ENCODE measurements around the gene UBQLN3. TPM values are rescaled to one million over a fixed set of nuclear protein-coding genes. Genes with fewer than 3 reads are reported as not detected.

The UBQLN3 gene
- 1 to 10 TPM in 3 of 4 donors, under 1 TPM in 1; 0.56 to 2.0 (median 1.6) TPM for total RNA-seq

DNA sequence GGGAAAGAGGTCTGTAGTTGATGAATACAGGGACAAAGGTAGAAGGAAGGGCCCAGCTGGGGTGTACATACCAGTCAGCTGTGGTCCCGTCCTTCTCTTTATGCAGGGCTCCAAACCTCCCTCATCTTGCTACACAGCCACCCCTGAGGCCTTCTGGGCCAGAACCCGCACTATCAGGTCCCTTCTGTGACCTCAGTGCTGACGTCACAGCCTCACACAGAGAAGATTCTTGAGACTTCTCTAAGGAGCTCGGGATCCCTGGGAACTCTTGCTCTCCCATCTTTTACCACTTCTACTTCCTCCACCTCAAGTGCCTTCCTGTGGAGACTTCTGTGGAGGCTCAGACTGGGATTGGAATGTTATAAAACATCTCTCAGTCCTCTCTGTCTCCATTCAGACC, at the start of gene UBQLN3:
Gene UBQLN3, minus strand, starts transcription at position 155 of the 400 bp plus-strand sequence. CDS start 399 bp downstream, outside the sequence.
- TF ChIP-seq, protein P1, sequence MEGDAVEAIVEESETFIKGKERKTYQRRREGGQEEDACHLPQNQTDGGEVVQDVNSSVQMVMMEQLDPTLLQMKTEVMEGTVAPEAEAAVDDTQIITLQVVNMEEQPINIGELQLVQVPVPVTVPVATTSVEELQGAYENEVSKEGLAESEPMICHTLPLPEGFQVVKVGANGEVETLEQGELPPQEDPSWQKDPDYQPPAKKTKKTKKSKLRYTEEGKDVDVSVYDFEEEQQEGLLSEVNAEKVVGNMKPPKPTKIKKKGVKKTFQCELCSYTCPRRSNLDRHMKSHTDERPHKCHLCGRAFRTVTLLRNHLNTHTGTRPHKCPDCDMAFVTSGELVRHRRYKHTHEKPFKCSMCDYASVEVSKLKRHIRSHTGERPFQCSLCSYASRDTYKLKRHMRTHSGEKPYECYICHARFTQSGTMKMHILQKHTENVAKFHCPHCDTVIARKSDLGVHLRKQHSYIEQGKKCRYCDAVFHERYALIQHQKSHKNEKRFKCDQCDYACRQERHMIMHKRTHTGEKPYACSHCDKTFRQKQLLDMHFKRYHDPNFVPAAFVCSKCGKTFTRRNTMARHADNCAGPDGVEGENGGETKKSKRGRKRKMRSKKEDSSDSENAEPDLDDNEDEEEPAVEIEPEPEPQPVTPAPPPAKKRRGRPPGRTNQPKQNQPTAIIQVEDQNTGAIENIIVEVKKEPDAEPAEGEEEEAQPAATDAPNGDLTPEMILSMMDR (IDR thresholded peaks at IDR 0.05): no peak
- no peak for TF ChIP-seq POLR2A (IDR thresholded peaks at IDR 0.05)
- Histone ChIP-seq H3K27me3 (no peaks in the 10 kb centered on the region), H3K4me3 (replicated peaks in 1 of 3) (no peak within 1 kb of the TSS), H3K4me1 (no peaks in the 10 kb centered on the region), H3K27ac (no peak within 1 kb of the TSS), H3K9me3 (no peaks in the 10 kb centered on the region), H3K36me3 (no peaks in the 10 kb centered on the region)
- intact Hi-C loops (cut with DNase I): no loop called here
- whole genome bisulfite sequencing, 2 donors: 81 to 82% methylated on average over 4 of the region's 4 CpGs
- DNase-seq: no peak

DNA sequence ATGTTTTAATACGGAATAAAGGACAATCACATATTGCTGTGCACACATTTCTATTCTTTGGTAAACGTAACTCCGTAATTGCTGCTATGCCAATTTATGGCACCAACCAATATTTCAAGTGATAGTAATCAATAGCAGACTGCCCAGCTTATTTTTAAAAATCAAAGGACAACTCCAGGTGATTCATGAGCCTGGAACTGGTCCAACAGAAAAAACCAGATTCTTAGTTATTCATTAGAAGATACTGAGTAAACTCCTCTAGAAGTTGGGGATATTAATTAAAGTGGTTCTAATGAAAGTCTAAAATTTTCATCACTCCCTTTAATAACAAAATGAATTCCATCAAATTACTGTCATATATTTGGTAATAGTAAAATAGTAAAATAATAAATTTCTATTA, 48.0 kb upstream of the UBQLN3 start:
- intact Hi-C loops (cut with DNase I): no loop called here
- TF ChIP-seq POLR2A (IDR thresholded peaks at IDR 0.05): no peak
- TF ChIP-seq, protein P1 (IDR thresholded peaks at IDR 0.05): no peak
- WGBS, 2 donors: 94 to 95% methylated on average over 3 of the region's 3 CpGs
- H3K27ac ChIP-seq: no peak overlapping the region
- no peaks in the 10 kb centered on the region for H3K9me3 ChIP-seq
- peaks cover 0 to 4% of the 10 kb centered on the region in 2 donors for H3K4me1 ChIP-seq
- H3K4me3 ChIP-seq (replicated peaks in 1 of 3): no peak overlapping the region
- H3K27me3 ChIP-seq: no peaks in the 10 kb centered on the region
- no peaks in the 10 kb centered on the region for H3K36me3 ChIP-seq
- no peak for DNase-seq

DNA sequence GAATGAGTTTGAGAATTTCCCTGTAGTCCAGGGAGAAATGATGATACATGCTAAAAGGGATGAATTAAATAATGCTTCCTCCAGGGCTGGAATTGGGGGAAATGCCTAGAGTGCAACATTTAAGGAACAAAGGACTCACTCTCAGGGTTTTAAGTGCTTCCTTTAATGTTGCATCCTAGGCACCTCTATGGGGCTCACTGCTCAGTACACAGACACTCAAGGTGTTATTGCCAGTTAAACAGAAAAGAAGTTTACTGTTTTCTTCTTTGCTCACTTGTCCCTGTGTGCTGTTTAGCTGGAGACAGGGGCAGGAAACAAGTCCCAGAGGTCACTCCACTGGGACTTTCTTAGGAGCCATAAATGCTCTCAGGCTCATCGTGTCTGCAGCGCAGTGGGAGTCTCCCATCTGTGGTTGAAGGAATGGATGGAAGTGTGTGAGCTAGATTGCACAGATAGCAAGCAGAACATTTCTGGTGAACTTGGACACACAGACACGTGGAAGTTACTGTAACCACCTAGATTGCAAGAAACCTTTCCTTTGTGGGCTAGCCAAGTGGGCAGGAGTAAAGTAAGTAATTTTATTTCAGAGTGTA, 46.9 kb upstream of the UBQLN3 start:
- Histone ChIP-seq H3K4me3 (replicated peaks in 1 of 3) (no peak overlapping the region), H3K27ac (no peak overlapping the region), H3K27me3 (no peaks in the 10 kb centered on the region), H3K36me3 (no peaks in the 10 kb centered on the region), H3K9me3 (no peaks in the 10 kb centered on the region), H3K4me1 (peaks cover 0 to 4% of the 10 kb centered on the region in 2 donors)
- TF ChIP-seq, protein P1 (IDR thresholded peaks at IDR 0.05): no peak
- TF ChIP-seq POLR2A (IDR thresholded peaks at IDR 0.05): no peak
- DNase-seq: no peak
- WGBS, 2 donors: 62 to 79% methylated on average over 3 of the region's 3 CpGs
- intact Hi-C loops (cut with DNase I): no loop called here

DNA sequence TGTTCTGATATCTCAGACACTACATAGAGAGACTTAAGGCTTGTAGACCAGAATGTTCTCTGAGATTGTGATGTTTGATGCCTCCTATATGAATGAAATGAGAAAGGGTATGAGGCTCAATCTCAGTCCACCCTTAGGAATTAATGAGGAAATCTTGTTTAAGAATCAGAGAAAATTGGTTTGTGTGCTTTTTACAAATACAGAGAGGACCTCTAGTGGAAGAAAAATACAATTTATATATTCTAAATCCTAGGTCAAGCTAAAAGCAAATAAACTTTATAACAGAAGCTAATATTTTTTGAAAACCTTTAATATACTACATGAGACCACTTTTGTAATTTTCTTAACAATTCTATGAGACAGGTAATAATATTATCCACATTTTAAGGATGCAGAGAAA, 43.6 kb upstream of the UBQLN3 start:
- DNase-seq: no peak
- Histone ChIP-seq H3K36me3 (no peaks in the 10 kb centered on the region), H3K4me3 (replicated peaks in 1 of 3) (no peak overlapping the region), H3K9me3 (no peaks in the 10 kb centered on the region), H3K27ac (no peak overlapping the region), H3K27me3 (no peaks in the 10 kb centered on the region), H3K4me1 (peaks cover 0 to 4% of the 10 kb centered on the region in 2 donors)
- TF ChIP-seq, protein P1 (IDR thresholded peaks at IDR 0.05): peak in 1 of 6 experiments; percentile 12
- TF ChIP-seq POLR2A (IDR thresholded peaks at IDR 0.05): no peak
- intact Hi-C loops (cut with DNase I): no loop called here

DNA sequence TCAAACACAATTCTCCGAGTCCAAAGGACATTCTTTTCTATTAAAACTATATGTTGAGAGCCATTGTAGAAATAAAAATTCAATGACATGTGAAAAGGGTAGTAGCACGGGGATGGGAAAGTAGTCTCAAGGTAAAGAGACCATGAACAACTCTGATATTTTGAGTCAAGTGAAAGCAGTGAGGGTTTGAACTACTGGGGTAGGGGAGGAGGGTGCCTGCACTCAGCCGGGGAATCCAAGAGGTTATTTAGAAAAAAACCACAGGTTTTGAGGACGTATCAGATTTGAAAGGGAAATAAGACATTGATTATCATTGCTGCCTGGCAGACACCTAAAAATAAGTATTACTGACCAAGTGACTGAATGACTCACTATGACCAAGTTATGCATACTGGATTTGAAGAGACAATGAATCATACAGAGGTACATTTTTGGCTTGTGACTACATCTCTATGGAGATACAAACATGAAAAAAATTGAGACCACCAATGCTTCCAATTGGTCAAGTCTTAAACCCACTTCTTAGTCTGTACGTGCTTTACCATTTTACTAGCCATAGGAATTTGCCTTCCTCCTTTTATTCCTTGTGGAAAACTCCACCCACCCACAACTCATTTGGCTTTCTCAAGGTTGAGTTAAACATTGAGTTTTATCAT, 40.8 kb upstream of the UBQLN3 start:
- no peaks in the 10 kb centered on the region for H3K27me3 ChIP-seq
- WGBS, 2 donors: 88 to 90% methylated on average over 5 of the region's 5 CpGs
- no peaks in the 10 kb centered on the region for H3K9me3 ChIP-seq
- no peak overlapping the region for H3K4me3 ChIP-seq (replicated peaks in 1 of 3)
- H3K4me1 ChIP-seq: peaks cover 0 to 4% of the 10 kb centered on the region in 2 donors
- no peak overlapping the region for H3K27ac ChIP-seq
- no peak for DNase-seq
- TF ChIP-seq POLR2A (IDR thresholded peaks at IDR 0.05): no peak
- TF ChIP-seq, protein P1 (IDR thresholded peaks at IDR 0.05): no peak
- H3K36me3 ChIP-seq: no peaks in the 10 kb centered on the region
- intact Hi-C loops (cut with DNase I): no loop called here
